ENCODE results near the gene SEMA3C.
A peak's percentile ranks its signal among the peaks of the same experiment; 100 is the strongest.

SEMA3C gene

GRCh38 chr7:80734011-80734410 lies 184.8 kb downstream of the SEMA3C start:
- no peak for DNase-seq (ENCODE audit: low spot score)

DNA sequence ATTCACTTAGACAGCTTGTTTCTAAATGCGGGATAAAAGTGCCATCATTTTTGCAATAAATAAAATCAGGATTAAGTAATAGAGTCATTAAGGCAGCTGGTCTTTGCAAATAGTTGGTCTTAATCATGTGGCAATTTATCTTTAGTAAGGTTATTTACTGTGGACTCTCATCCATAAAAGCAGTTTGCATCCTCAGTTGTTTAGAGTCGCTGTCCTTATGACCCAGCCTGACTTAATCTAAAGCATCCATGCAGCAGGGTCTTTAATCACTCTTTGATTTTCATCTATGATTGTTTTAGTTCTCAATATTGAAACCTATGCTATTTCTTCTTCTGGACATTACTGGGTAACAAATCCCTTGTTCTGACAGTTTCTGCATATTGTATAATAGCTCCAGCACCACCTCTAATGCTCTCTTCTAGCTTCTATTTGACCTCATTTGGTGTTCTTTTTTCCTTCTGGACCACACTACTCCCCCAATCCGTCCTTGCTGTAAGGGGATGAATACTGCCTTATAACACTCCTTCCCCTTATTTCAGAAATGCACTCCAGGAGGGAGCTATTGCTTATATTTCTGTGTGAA lies 185.4 kb downstream of the SEMA3C start:
- no peak for DNase-seq (ENCODE audit: low spot score)

GRCh38 chr7:80732630-80733029 lies 186.2 kb downstream of the SEMA3C start:
- no peak for DNase-seq (ENCODE audit: low spot score)

DNA sequence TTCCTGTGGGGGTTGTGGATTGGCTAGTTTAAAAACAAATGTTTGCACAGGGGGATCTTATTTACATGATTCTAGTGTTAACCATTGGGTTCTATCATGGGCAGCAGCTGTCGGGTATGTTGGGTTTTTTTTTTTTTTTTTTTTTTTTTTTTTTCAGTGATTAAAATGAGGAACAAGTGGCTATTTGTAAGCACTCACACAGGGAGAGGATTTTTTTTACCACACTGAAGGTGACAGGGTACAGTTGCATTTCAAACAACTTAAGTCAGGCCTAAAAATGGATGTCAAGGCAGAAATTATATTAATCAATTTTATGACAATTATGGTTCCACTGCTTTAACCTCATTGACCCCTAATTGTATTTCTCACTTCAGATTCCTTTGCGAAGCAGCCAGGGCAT lies 187.6 kb downstream of the SEMA3C start:
- no peak for DNase-seq (ENCODE audit: low spot score)

DNA sequence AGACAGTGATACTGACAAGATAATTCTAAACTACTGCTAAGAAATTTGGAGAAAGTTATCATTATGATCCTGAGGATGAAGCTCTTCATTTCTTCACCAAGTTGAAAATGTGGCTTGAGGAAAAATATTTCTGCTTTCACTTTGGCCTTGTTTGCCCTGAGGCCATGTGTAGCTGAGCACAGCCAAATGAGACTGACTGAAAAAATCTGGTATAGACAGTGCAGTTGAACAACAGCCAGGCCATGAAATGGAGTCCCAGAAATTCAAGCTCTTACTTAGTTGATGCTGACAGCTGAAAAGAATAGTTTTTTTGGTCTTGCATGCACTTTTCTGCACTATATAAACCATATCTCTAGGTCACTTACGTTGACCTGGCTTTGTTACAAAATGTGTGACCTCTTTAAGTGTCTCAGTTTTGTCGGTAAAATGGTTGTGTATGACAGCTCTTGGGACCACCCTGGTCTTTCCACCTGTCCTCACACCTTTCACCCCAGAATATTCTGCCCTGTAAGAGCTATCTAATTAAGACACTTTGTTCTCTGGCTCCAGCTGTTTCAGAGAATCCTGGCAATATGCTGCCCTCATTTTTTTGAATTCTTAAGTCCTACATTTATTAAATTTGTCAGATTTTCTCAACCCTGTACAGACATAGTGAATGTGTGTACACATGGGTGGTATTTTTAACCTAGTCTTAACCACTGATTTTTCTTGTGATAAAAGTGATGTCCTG lies 189.1 kb downstream of the SEMA3C start:
- no peak for DNase-seq (ENCODE audit: low spot score)

GRCh38 chr7:80726666-80727065 lies 192.2 kb downstream of the SEMA3C start:
- no peak for DNase-seq (ENCODE audit: low spot score)

GRCh38 chr7:80725181-80725611 lies 193.7 kb downstream of the SEMA3C start:
- no peak for DNase-seq (ENCODE audit: low spot score)

DNA sequence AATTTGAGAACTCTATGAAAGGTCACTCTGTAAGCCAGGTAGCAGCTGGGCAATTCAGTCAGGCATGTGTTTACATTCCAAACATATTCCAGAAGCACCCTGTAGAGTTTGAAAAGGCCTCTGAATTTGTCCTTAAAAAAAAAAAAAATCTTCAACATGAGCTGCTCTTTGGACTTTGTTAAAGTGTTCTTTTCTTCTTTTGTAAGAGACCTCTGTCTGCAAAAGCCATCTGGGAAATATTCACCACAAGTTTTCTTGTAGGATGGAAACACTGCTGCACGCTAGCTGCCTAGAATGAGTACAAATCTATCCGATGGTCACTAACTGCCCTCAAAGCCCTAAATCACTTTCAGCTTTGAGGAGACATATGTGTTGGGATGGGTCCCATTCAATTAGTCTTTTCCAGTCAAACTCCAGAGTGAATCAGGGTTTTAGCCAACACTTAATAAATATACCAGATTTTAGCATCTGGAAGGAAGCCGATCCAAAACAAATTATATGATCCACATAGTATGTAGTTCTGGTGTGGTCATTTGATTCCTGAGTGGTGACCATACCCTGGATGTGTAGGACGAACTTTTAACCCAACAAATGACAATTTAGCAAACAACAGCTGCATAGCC lies 194.5 kb downstream of the SEMA3C start:
- DNase-seq (ENCODE audit: low spot score): no peak

GRCh38 chr7:80722616-80723195 lies 196.1 kb downstream of the SEMA3C start:
- peak; percentile 26 for DNase-seq (ENCODE audit: low spot score)

GRCh38 chr7:80721883-80722615 lies 196.8 kb downstream of the SEMA3C start:
- no peak for DNase-seq (ENCODE audit: low spot score)

- no peak for DNase-seq (ENCODE audit: low spot score)
Measured at GRCh38 chr7:80720146-80720545, 198.7 kb downstream of the SEMA3C start.

- no peak for DNase-seq (ENCODE audit: low spot score)
Measured at GRCh38 chr7:80719261-80719660, 199.6 kb downstream of the SEMA3C start.

GRCh38 chr7:80711531-80711930 lies 207.3 kb downstream of the SEMA3C start:
- no peak for DNase-seq (ENCODE audit: low spot score)

DNA sequence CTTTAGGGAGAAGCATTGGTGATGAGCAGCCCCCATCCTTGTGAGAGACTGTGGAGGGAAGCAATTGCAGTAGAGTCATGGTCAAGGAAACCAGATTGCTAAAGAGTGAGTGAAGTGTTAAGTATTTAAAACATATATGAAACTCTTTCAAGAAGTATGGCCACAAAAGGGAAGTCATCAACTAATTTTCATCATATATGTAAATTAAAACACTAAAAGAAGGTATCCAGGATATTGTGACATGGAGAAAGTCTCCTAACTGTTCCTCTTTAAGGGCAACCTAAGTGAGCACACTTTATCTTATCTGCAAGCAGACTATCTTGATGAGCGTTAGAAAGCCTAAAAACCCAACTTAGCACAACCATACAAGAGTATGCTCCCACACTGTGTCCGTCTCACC lies 210.7 kb downstream of the SEMA3C start:
- DNase-seq (ENCODE audit: low spot score): no peak

GRCh38 chr7:80707318-80707717 lies 211.5 kb downstream of the SEMA3C start:
- no peak for DNase-seq (ENCODE audit: low spot score)

- no peak for DNase-seq (ENCODE audit: low spot score)
Measured at GRCh38 chr7:80705130-80705781, 213.6 kb downstream of the SEMA3C start.

DNA sequence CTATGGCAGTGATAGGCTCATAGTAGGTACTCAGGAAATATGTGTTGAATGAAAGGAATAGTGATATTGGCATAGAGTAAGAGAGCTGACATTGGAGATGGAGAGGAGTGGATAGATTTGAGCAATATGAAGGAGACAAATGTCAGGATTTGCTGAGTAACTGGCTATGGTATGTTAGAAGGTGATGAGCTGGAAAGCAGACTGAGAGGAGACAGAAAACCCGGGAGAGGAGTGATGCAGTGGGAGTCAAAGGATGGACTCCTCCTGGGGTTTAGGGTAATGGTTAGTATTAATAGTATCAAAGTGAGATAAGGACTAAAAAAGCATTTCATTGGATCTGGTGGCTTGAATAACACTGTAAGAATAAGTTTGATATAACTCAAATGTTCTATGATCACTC lies 215.6 kb downstream of the SEMA3C start:
- no peak for DNase-seq (ENCODE audit: low spot score)

DNA sequence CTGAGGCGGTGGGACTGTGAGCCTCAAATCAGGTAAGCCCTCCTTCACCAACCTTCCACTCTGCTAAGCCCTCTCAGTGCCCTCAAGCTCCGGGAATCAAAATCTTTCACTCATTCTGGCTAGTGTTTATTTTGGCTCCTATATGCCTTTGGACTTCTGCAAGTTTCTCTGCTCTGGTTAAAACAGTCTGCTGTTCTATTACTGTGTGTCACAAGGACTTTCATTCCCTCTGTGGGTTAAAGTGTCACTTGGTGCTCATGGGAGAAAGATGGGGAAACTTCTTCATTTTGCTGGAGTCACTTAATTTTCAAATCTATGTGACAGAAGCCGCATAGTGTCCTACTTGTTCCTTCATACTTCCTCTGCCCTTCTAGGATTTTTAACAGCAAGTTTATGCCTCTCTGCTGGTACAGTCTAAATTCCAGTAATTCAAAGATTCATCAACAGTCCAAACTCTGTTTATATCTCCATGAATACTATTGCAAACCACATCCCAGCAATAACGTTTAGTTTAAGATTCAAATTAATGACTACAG lies 219.1 kb downstream of the SEMA3C start:
- no peak for DNase-seq (ENCODE audit: low spot score)

- peak; percentile 50 for DNase-seq (ENCODE audit: low spot score)
Measured at GRCh38 chr7:80699045-80699638, 219.7 kb downstream of the SEMA3C start.
